Measurements from ENCODE around the gene MEGF9. TPM values are rescaled to one million over a fixed set of nuclear protein-coding genes. Genes with fewer than 3 reads are reported as not detected.
"Not testable (repeated sequence)": the region's sequence is repeated elsewhere in the genome, so short reads cannot be mapped to it uniquely, and the experiment has no call there.

The MEGF9 gene
- total and polyA plus RNA-seq, 7 experiments from 2014 or later = 3.9 to 35.4 (median 11.1) TPM

DNA sequence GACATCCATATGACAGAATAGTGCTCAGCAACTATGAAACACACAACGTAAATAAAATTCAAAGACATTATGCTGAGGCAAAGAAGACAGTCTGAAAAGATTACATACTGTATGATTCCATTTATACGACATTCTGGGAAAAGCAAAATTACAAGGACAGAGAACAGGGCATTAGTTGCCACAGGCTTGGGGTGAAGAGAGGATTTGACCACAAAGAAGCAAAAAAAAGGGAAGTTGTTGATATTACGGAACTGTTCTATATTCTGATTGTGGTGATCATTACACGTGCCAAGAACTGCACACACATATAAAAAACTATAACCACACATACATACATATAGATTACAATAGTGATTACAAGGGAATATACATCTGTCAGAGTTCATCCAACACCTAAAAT lies 158.4 kb downstream of the MEGF9 start:
- ChIA-PET CTCF (interaction anchor here (0.6 kb wide), 1 partner anchor 1501 kb away, joined by 3 read pairs; no protein-coding TSS in a partner anchor), POLR2A (no interaction called here)
- Histone ChIP-seq H3K27me3 (ENCODE audit: control insufficient read depth in 2 of 2, insufficient read depth in 2 of 2, low read length in 2 of 2) (no peaks in the 10 kb centered on the region), H3K9me3 (ENCODE audit: control insufficient read depth in 2 of 3, low read length in 3 of 3) (no peaks in the 10 kb centered on the region), H3K4me1 (ENCODE audit: control insufficient read depth in 2 of 2, insufficient read depth in 2 of 2, low read length in 2 of 2) (no peaks in the 10 kb centered on the region), H3K27ac (ENCODE audit: low read depth, low read length) (no peak overlapping the region), H3K36me3 (ENCODE audit: control insufficient read depth in 2 of 3, insufficient read depth in 3 of 3, low read length in 3 of 3) (peaks cover 0 to 35% (median under 1%) of the 10 kb centered on the region in 3 experiments), H3K4me3 (ENCODE audit: low read length) (no peak overlapping the region)
- no peak for DNase-seq
- no peaks in the 10 kb centered on the region for H3K27me3 Mint-ChIP-seq
- H3K27ac Mint-ChIP-seq = no peak overlapping the region
- intact Hi-C loops (cut with micrococcal nuclease) = no loop called here
- ATAC-seq = peak; percentile 52
- peaks cover 0 to 3% (median 0%) of the 10 kb centered on the region in 11 donors for H3K9me3 Mint-ChIP-seq
- H3K36me3 Mint-ChIP-seq = peaks cover 9 to 55% (median 34%) of the 10 kb centered on the region in 5 donors
- H3K4me3 Mint-ChIP-seq = no peak overlapping the region
- peaks cover 0 to 25% (median 10%) of the 10 kb centered on the region in 7 donors for H3K4me1 Mint-ChIP-seq

DNA sequence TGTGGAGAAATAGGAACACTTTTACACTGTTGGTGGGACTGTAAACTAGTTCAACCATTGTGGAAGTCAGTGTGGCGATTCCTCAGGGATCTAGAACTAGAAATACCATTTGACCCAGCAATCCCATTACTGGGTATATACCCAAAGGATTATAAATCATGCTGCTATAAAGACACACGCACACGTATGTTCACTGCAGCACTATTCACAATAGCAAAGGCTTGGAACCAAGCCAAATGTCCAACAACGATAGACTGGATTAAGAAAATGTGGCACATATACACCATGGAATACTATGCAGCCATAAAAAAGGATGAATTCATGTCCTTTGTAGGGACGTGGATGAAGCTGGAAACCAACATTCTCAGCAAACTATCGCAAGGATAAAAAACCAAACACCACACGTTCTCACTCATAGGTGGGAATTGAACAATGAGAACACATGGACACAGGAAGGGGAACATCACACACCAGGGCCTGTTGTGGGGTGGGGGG lies 162.0 kb downstream of the MEGF9 start:
- CTCF ChIA-PET = interaction anchor here (0.6 kb wide), 1 partner anchor 149 kb away, joined by 3 read pairs; no protein-coding TSS in a partner anchor
- H3K4me3 ChIP-seq (ENCODE audit: low read length); H3K27ac ChIP-seq (ENCODE audit: low read depth, low read length); H3K4me1 ChIP-seq (ENCODE audit: control insufficient read depth in 2 of 2, insufficient read depth in 2 of 2, low read length in 2 of 2); ATAC-seq; H3K9me3 ChIP-seq (ENCODE audit: control insufficient read depth in 2 of 3, low read length in 3 of 3); POLR2A ChIA-PET; H3K27ac Mint-ChIP-seq; DNase-seq; H3K9me3 Mint-ChIP-seq; H3K27me3 Mint-ChIP-seq; H3K27me3 ChIP-seq (ENCODE audit: control insufficient read depth in 2 of 2, insufficient read depth in 2 of 2, low read length in 2 of 2); H3K4me3 Mint-ChIP-seq; intact Hi-C loops (cut with micrococcal nuclease): not testable (repeated sequence)
- Mint-ChIP-seq H3K4me1 (peaks cover 0 to 16% (median 6%) of the 10 kb centered on the region in 7 donors), H3K36me3 (peaks cover 4 to 65% (median 28%) of the 10 kb centered on the region in 5 donors)
- H3K36me3 ChIP-seq (ENCODE audit: control insufficient read depth in 2 of 3, insufficient read depth in 3 of 3, low read length in 3 of 3) = peaks cover 0 to 58% (median 15%) of the 10 kb centered on the region in 3 experiments

Other genes starting within 250 kb of the MEGF9 start
- 10 to 100 TPM; 62.2 to 98.1 (median 78.1) TPM for gene CDK5RAP2, start 134.3 kb downstream of the MEGF9 start, total RNA-seq
- gene CDK5RAP2, start 134.3 kb downstream of the MEGF9 start, polyA plus RNA-seq = 10 to 100 TPM; 23.7 to 39.9 TPM
- 10 to 100 TPM; 72.5 to 90.3 (median 77.9) TPM for gene FBXW2, start 78.9 kb upstream of the MEGF9 start, total RNA-seq
- 10 to 100 TPM; 31.5 to 37.4 TPM for gene FBXW2, start 78.9 kb upstream of the MEGF9 start, polyA plus RNA-seq
- gene PSMD5, start 128.5 kb upstream of the MEGF9 start, total RNA-seq = 10 to 100 TPM; 33.5 to 63.9 (median 44.0) TPM
- 10 to 100 TPM; 22.3 to 29.2 TPM for gene PSMD5, start 128.5 kb upstream of the MEGF9 start, polyA plus RNA-seq
- gene PHF19, start 162.7 kb upstream of the MEGF9 start, total RNA-seq = 100 to 1,000 TPM in 3 of 5 experiments, 10 to 100 TPM in 2; 65.9 to 271 (median 197) TPM
- 10 to 100 TPM; 13.1 to 16.5 TPM for gene PHF19, start 162.7 kb upstream of the MEGF9 start, polyA plus RNA-seq
- gene TRAF1, start 212.3 kb upstream of the MEGF9 start, total RNA-seq = 100 to 1,000 TPM in 2 of 5 experiments, 10 to 100 TPM in 3; 58.7 to 131 (median 98.2) TPM
- 1 to 10 TPM; 3.7 to 6.6 TPM for gene TRAF1, start 212.3 kb upstream of the MEGF9 start, polyA plus RNA-seq

Data from naive thymus-derived CD4-positive, alpha-beta T cell (primary cell).